ELF-1 (cell line): ENCODE data around the gene FOXL1.

Experiments
- DNase-seq: peaks from one replicate; pipeline ENCODE4 v3.0.0-alpha.2; 2016; ENCODE audit warnings: low read depth, low spot score

Gene FOXL1

GRCh38 chr16:86568677-86569623 is 9.4 kb upstream of the FOXL1 start:
- no peak for DNase-seq

- DNase-seq = no peak
Measured at GRCh38 chr16:86569701-86570447, 8.5 kb upstream of the FOXL1 start.

- DNase-seq = no peak
Measured at GRCh38 chr16:86570558-86571529, 7.5 kb upstream of the FOXL1 start.

DNA sequence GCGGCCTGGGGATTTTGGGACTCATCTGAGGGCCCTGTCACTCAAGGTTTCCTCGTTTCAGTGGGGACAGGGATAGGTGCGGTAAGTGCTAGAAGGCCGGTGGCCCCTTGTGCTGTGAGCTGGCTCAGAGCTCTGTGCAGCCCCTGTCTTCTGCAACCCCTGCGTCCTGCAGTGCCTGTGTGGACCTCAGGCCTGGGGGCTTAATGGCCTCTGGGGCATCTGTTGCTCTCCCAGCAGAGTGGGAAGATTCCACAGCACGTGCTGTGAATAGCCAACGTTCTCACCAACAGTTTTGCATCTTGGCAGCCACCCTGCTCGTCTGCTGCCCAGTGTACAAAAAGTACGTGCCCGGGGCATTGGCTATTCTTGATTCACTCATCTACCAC is 6.8 kb upstream of the FOXL1 start:
- DNase-seq = no peak

DNA sequence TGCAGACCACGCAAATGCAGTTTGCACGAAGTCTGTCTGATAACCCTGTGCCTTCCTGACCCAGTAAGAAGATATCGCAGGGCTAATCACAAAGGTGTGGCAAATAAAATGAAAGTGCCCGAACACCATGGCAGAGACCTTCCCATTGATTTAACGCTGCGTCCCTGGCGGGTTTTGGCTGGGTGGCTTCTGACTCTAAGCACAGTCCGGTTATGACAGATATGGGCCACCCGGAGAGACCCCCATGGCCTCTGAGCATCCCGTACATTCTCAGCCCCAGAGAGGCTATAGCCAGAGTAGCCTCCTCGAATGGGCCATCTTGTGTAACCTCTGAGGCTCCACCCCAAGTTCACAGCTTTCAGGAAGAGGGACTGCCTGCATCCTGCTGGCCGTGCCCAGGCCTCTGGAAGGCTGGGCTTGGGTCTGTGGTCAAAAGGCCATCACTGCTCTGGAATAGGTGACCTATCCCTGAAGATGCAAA is 6.3 kb upstream of the FOXL1 start:
- DNase-seq = no peak

DNA sequence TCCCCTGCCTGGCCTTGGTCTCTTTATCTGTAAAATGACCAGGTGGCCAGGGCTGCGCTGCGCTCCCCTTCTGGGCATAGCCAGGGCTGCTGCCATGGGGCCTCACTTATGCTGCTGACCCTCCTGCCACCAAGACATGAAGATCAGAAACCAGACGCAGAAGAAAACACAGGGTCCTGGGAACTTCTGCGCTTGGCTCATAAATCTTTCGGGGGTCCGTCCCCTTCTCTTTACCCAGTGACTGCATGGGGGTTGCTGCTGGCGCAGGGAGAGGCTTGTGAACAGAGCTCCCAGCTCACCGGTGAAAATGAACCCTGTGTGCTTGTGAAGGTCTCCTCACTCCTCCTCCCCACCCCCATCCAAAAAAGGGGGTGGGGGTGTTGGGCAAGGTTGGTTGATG is 5.7 kb upstream of the FOXL1 start:
- DNase-seq = no peak

DNA sequence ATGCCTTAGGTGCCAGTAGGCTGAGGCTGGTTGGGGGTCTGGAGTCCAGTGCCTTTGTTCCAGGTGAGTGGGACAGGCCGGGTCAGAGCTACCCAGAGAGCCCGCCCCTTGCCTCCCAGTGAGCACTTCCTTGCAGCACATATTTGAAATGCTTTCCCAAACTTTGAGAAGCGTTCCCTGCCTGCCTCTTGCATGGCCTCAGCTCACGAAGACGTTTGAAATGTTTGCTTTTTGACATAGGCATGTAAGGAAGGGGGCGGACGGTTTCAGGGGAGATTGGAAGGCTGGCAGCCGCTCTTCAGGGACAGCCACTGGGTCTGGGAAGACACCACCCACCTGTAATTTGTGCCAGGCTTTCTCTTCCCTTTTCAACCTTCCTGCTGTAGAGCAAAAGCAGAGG is 5.1 kb upstream of the FOXL1 start:
- DNase-seq = peak; percentile 51

DNA sequence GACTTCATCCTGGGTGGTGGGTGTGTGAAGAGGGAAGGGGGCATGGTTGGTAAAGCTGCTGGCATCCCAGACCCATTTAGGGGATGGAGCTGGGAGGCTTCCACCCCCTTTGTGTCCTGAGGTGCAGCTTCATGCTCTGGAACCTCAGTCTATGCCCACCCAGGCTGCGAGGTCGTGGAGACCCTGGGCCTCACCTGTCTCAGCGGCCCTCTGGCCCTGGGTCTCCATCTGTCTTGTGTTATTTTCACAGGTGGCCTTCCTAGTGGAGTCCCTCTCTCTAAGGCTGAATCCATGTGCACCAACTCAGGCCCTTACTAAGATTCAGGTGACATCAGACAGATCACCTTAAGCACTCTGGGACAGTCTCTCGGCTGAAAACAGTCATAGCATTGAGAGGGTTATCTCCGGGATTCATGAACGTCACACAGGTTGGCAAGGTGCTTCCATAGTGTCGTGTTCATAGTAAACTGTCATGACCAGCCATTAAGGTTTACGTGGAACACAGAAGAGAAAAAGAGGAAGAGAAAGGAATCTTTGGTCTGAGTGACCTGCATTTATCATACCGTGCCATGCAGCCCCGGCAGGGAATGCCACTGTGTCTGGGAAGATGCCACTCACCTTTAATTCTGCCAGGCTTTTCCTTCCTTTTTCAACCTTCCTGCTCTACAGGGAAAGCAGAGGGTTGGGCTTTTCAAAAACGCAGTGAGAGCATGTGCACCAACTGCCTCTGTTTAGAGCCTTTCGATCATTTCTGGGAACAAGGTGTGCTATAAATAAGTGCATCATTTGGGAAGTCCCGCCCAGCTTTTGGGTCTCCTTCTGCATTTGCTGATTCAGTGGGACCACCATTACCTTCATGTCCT is 4.5 kb upstream of the FOXL1 start:
- no peak for DNase-seq

DNA sequence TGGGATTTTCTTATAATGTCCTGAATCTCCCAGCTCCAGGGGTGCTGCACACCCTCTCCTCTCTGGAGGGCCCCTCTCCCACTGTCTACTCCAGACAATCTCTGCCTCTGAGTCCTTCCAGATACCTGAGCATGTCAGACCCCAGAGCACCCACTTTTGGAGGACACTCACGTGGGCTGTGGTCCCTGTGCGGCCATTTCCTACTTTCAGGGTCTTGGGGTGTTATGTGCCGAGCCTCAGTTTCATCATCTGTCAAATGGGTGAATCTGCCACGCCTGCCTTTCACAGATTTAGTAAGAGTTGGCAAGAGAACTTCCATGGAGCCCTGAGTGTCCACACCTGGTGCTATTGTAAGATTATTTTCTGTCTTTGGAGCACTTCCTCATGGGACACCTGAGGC is 3.7 kb upstream of the FOXL1 start:
- no peak for DNase-seq

- DNase-seq = no peak
Measured at GRCh38 chr16:86575095-86575685, 3.2 kb upstream of the FOXL1 start.

- peak; percentile 97 for DNase-seq
Measured at GRCh38 chr16:86575754-86576557, 2.4 kb upstream of the FOXL1 start.

- DNase-seq = no peak
Measured at GRCh38 chr16:86576591-86577313, 1.6 kb upstream of the FOXL1 start.

GRCh38 chr16:86577314-86577971 is 906 bp upstream of the FOXL1 start:
- DNase-seq = peak; percentile 9

- DNase-seq = peak; percentile 54
Measured at GRCh38 chr16:86578611-86579267, 390 bp downstream of the FOXL1 start.

DNA sequence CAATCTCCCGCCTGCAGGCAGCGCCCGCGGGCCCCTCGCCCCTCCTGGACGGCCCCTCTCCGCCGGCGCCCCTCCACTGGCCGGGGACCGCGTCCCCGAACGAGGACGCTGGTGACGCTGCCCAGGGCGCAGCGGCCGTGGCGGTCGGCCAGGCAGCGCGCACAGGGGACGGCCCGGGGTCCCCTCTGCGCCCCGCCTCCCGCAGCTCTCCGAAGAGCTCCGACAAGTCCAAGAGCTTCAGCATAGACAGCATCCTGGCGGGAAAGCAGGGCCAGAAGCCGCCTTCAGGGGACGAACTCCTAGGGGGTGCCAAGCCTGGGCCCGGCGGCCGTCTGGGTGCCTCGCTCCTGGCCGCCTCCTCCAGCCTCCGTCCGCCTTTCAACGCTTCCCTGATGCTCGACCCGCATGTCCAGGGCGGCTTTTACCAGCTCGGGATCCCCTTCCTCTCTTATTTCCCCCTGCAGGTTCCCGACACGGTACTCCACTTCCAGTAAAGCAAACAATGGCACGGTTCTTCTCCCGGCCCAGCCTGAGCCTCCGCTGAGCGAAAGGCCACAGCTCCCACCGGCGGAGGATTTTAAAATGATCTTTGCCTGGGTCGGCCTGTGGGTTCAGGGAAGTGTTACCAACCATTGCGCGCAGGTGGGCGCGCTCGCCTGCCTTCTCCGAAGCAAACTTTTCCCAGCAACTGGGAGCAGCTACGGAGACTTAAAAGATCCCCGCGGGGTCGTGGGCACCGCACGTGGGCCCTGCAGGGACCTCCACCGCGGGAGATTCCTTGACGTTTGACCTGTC is 1.1 kb downstream of the FOXL1 start:
- DNase-seq = peak; percentile 16

GRCh38 chr16:86580063-86580790 is 1.9 kb downstream of the FOXL1 start:
- DNase-seq = no peak
